GM18505 (cell line): Measurements from ENCODE around the gene CD207.
"Not testable (repeated sequence)": the region's sequence is repeated elsewhere in the genome, so short reads cannot be mapped to it uniquely, and the experiment has no call there.

Source experiments
- ATAC-seq: cut with Tn5 transposase; IDR thresholded peaks from one replicate; pipeline ENCODE4 v1.9.1; 2021; ENCODE audit not compliant: unreplicated experiment
- POLR2A ChIP-seq: IDR thresholded peaks from 4 replicates; pipeline ENCODE4 v1.6.1; 2011; ENCODE audit warnings: borderline replicate concordance; ENCODE audit not compliant: insufficient read depth, insufficient read length; ENCODE audit errors: extremely low read depth

Gene CD207

GRCh38 chr2:70835643-70836042 lies at the start of gene CD207:
Gene CD207 (minus strand): TSS chr2:70835816. CDS start chr2:70835776, 40 bp downstream.
- TF ChIP-seq POLR2A: no peak

GRCh38 chr2:70878543-70878942 lies 42.9 kb upstream of the CD207 start:
- ATAC-seq: not testable (repeated sequence)

More at GRCh38 chr2:70835643-70836042, at the start of gene CD207:
- ATAC-seq: no peak

GRCh38 chr2:70876138-70876537 lies 40.5 kb upstream of the CD207 start:
- not testable (repeated sequence) for ATAC-seq

GRCh38 chr2:70873541-70873940 lies 37.9 kb upstream of the CD207 start:
- no peak for TF ChIP-seq POLR2A
- ATAC-seq: no peak

GRCh38 chr2:70871398-70872211 lies 36.0 kb upstream of the CD207 start:
- TF ChIP-seq POLR2A: no peak
- peak; percentile 70 for ATAC-seq

- ATAC-seq: no peak
- TF ChIP-seq POLR2A: no peak
Measured at GRCh38 chr2:70870790-70871189, 35.2 kb upstream of the CD207 start.

GRCh38 chr2:70868970-70869369 lies 33.4 kb upstream of the CD207 start:
- ATAC-seq: no peak
- no peak for TF ChIP-seq POLR2A

- ATAC-seq: no peak
- no peak for TF ChIP-seq POLR2A
Measured at GRCh38 chr2:70861777-70862625, 26.4 kb upstream of the CD207 start.

GRCh38 chr2:70855667-70856066 lies 20.1 kb upstream of the CD207 start:
- ATAC-seq: no peak
- TF ChIP-seq POLR2A: no peak

GRCh38 chr2:70854411-70854810 lies 18.8 kb upstream of the CD207 start:
- ATAC-seq: no peak
- TF ChIP-seq POLR2A: no peak

GRCh38 chr2:70852824-70853223 lies 17.2 kb upstream of the CD207 start:
- no peak for TF ChIP-seq POLR2A
- ATAC-seq: no peak

GRCh38 chr2:70851704-70852103 lies 16.1 kb upstream of the CD207 start:
- TF ChIP-seq POLR2A: no peak
- ATAC-seq: peak; percentile 81

- no peak for TF ChIP-seq POLR2A
- ATAC-seq: no peak
Measured at GRCh38 chr2:70850925-70851324, 15.3 kb upstream of the CD207 start.

GRCh38 chr2:70842401-70842800 lies 6.8 kb upstream of the CD207 start:
- no peak for TF ChIP-seq POLR2A
- ATAC-seq: no peak

GRCh38 chr2:70837980-70838925 lies 2.6 kb upstream of the CD207 start:
- ATAC-seq: no peak
- no peak for TF ChIP-seq POLR2A
